ENCODE results near the gene BEND7.

The BEND7 gene

DNA sequence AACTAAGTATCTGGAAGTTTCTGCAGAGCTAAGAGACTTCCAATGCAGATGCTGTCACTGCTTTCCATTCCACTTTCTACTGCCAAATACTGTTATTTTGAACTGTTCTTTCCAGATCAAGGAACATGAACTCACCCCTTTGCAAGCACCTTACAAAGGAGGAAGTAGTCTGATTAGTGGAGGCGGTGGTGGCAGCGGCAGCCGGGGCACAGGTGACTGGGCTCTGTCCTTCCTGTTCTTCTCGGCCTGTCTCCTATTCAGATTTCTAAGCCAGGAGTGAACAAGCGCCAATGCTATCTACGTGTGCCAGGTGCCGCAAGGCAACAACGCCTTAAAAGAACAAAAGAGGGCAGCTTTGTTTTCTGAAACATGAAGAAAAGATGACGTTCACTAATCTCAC is 44.9 kb downstream of the BEND7 start:
- ChIA-PET CTCF (interaction anchor here (0.9 to 1.9 kb wide), 3 partner anchors 8 to 19 kb away, joined by 3 to 5 read pairs (median 3); no protein-coding TSS in a partner anchor), POLR2A (no interaction called here)
- TF ChIP-seq, protein P1, sequence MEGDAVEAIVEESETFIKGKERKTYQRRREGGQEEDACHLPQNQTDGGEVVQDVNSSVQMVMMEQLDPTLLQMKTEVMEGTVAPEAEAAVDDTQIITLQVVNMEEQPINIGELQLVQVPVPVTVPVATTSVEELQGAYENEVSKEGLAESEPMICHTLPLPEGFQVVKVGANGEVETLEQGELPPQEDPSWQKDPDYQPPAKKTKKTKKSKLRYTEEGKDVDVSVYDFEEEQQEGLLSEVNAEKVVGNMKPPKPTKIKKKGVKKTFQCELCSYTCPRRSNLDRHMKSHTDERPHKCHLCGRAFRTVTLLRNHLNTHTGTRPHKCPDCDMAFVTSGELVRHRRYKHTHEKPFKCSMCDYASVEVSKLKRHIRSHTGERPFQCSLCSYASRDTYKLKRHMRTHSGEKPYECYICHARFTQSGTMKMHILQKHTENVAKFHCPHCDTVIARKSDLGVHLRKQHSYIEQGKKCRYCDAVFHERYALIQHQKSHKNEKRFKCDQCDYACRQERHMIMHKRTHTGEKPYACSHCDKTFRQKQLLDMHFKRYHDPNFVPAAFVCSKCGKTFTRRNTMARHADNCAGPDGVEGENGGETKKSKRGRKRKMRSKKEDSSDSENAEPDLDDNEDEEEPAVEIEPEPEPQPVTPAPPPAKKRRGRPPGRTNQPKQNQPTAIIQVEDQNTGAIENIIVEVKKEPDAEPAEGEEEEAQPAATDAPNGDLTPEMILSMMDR (IDR thresholded peaks at IDR 0.05; ENCODE audit: insufficient read depth, low read length, missing control alignments) = no peak
- no peak overlapping the region for H3K4me3 ChIP-seq (ENCODE audit: low read depth, low read length)
- no peak for DNase-seq (ENCODE audit: low read depth, low spot score)

DNA sequence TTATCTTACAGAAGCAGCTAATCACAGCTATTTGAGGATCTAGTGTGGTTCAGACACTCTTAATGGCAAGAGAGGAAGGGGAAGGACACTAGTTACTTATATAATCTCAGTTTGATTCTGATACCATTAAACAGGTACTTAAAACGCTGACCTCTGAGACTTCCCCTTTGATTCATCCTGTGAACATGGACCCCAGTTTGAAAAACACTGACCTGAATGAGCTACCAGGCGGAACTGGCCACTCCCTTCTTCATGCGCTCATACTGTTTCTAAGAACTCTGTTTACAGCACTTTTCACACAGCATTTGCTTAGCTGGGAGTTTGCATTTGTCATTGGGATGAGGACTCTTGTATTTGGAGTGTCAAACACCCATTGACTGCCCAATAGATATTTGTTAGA is 45.7 kb downstream of the BEND7 start:
- POLR2A ChIA-PET = no interaction called here
- TF ChIP-seq, protein P1 (IDR thresholded peaks at IDR 0.05; ENCODE audit: insufficient read depth, low read length, missing control alignments) = no peak
- H3K4me3 ChIP-seq (ENCODE audit: low read depth, low read length) = no peak overlapping the region
- CTCF ChIA-PET = interaction anchor here (0.7 to 1.9 kb wide), 4 partner anchors 12 to 111 kb away, joined by 3 to 7 read pairs (median 3); no protein-coding TSS in a partner anchor
- DNase-seq (ENCODE audit: low read depth, low spot score) = no peak

DNA sequence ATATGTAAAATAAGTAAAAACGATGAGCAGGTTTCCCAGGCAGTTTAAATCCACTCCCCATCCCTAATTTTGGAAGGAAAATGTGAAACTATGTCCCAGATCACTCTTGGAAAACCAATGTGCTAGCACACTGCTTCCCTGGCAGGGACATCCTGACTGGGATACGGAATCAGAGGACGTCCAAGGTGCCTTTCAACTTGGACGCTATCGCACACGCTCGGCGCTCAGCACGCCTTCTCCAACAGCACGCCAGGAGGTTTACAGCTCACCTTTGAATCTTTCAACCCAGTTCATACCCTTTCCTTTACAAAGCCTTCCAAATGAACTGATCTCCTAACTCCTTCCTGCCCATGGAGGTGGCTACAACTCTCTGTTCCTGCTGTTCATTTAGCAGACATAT is 47.1 kb downstream of the BEND7 start:
- H3K4me3 ChIP-seq (ENCODE audit: low read depth, low read length) = no peak overlapping the region
- DNase-seq (ENCODE audit: low read depth, low spot score) = no peak

DNA sequence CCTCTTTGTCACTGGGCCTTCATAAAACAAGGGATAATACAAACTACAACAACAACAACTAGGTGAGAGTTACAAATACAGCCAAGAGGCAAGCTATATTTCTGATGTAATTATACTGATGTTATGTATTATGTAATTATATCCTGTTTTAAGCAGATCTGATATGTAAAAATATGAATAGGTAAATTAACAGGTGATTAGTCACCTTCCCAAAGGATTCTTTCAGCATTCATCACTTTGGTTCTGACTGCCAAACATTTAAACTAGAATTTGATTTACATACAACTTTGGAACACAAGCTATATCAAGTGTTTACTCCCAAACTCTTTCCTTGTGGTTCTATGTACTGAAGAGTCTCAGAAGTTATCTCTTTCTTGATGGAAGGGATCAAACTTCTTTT is 53.7 kb downstream of the BEND7 start:
- CTCF ChIA-PET = interaction anchor here (1.2 to 3.2 kb wide), 2 partner anchors 9 to 11 kb away, joined by 3 to 11 read pairs; no protein-coding TSS in a partner anchor
- POLR2A ChIA-PET = no interaction called here
- TF ChIP-seq, protein P1 (IDR thresholded peaks at IDR 0.05; ENCODE audit: insufficient read depth, low read length, missing control alignments) = no peak
- H3K4me3 ChIP-seq (ENCODE audit: low read depth, low read length) = no peak overlapping the region
- DNase-seq (ENCODE audit: low read depth, low spot score) = no peak

More for the DNA sequence above, 47.1 kb downstream of the BEND7 start:
- TF ChIP-seq, protein P1 (IDR thresholded peaks at IDR 0.05; ENCODE audit: insufficient read depth, low read length, missing control alignments) = no peak
- POLR2A ChIA-PET = no interaction called here
- CTCF ChIA-PET = interaction anchor here (0.7 to 1.9 kb wide), 3 partner anchors 12 to 770 kb away, joined by 3 to 7 read pairs (median 4); no protein-coding TSS in a partner anchor

DNA sequence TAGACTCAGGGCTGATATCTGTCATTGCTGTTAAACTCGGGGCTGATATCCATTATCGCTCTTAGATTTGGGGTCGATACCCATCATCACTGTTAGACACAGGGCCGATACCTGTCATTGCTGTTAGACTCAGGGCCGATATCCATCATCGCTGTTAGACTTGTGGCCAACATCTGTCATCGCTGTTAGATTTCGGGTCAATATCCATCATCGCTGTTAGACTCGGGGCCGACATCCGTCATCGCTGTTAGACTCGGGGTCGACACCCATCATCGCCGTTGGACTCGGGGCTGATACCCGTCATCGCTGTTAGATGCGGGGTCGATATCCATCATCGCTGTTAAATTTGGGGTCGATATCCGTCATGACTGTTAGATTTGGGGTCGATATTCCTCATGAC is 54.8 kb downstream of the BEND7 start:
- no peak overlapping the region for H3K4me3 ChIP-seq (ENCODE audit: low read depth, low read length)
- TF ChIP-seq, protein P1 (IDR thresholded peaks at IDR 0.05; ENCODE audit: insufficient read depth, low read length, missing control alignments) = no peak
- no peak for DNase-seq (ENCODE audit: low read depth, low spot score)
- ChIA-PET POLR2A (no interaction called here), CTCF (no interaction called here)

DNA sequence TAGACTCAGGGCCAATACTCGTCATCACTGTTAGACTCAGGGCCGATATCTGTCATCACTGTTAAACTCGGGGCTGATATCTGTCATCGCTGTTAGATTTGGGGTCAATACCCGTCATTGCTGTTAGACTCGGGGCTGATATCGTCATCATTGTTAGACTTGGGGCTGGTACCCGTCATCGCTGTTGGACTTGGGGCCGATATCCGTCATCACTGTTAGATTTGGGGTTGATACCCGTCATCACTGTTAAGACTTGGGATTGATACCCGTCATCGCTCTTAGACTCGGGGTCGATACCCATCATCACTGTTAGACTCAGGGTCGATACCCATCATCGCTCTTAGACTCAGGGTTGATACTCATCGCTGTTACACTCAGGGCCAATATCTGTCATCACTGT is 56.5 kb downstream of the BEND7 start:
- DNase-seq (ENCODE audit: low read depth, low spot score) = no peak
- no peak overlapping the region for H3K4me3 ChIP-seq (ENCODE audit: low read depth, low read length)
- ChIA-PET CTCF (no interaction called here), POLR2A (no interaction called here)
- TF ChIP-seq, protein P1 (IDR thresholded peaks at IDR 0.05; ENCODE audit: insufficient read depth, low read length, missing control alignments) = no peak

Data from AG04449 (cell line).